ENCODE data around the gene CSH1.

Gene CSH1

GRCh38 chr17:63855185-63855584 is 41.2 kb downstream of the CSH1 start:
- no peak for DNase-seq

DNA sequence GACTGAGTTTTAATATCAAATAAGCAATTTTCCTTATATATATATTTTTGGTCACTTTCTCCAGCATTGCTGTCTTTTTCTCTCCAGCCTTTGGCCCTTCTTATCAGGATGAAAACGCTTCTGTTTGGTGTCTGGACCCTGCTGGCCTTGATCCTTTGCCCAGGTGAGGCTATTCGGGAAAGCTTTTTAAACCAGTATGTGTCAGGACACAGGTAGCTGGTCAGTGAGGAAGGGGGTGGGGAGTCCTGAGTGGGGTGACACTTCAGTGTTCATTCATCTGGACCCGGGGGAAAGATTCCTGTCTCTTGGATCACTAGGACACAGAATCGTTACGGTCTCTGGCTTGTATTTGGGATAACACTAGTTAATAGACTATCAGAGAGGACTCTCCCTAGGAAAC is 41.7 kb downstream of the CSH1 start:
- DNase-seq = no peak

GRCh38 chr17:63853260-63853659 is 43.1 kb downstream of the CSH1 start:
- no peak for DNase-seq

DNA sequence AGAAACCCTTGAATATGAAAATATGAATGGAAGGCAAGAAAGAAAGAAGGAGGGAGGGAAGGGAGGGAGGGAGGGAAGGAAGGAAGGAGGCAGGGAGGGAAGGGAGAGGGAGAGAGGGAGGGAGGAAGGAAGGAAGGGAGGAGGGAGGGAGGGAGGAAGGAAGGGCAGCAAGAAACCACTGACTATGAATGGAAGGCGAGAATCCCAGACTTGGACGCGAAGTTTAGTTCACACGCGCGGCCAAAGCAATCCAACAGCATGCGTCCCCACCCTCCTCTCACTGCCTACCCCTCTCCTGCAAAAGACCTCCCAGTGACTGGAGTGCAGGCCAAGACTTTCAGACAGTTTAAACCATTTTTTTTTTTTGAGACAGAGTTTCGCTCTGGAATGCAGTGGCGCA is 46.0 kb downstream of the CSH1 start:
- DNase-seq = no peak

DNA sequence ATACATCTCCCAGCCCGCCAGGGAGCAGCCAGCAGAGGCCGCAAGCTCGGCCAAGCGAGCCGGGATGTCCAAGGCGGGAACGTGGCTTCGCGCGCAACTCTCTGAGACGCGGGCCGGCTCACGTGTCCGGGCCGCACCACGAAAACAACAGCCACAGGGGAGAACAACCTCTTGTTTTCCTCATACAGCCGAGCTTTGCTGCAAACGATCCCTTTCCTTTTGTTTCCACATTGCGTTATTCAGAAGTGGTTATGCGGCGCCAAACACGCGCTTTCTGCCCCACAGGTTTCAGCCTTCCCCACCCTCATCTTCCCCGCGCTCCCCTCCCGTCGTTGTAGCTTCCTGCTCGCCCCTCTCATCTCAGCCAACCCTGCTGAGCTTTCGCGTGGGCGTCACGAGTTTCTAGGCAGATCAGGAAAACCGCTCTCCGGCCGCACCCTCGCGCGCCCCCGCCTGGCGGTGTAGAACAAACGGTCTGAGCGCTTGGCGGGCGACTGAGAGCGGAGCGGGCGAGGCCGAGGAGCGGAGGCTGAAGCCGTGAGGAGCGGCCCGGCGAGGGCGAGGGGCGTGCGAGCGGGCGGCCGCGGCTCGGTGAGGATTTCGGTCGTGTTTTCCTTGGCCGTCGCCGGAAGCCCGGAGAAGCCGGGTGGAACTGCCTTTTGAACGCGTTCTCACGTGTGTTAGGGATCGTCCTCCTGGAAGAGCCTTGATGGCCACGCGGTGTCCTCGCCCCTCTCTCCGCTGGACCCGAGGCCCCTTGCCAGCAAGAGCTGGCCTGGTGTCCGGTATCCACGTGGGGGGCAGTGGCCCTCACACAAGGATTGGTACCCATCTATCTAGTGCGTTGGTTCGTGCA is 47.3 kb downstream of the CSH1 start:
- peak; percentile 94 for DNase-seq

DNA sequence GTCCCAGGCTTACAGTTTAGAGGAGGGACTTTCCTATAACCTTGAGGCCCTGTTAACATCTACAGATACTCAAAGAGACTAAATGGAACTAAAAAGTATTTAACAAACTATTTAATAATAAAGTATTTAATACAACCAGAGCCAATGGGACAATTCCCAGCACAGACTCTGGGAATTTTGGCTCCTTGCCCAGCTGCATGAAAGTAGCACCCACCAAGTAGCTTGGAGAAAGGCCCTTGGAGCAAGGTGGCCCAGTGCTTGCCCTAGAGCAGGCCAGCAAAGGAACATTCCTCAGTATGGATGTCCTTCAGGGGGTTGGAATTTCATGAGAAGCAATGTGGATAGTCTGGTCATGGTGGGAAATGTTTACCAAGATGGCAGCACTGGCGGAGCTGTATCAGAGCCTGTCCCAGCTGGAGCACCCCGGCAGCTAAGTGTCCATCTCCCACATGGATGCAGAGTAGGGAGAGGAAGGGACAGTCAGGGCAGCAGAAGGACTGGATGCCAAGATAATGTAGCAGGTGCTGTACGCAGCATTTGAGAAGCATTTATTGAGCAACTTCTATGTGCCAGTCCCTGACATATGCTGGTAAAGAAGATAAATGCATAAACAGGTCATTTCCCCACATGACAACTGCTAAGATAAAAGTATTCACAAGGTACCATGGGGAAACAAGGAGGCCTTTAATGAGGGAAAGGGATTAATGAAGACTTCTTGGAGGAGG is 48.7 kb downstream of the CSH1 start:
- DNase-seq = no peak

- no peak for DNase-seq
Observed at GRCh38 chr17:63845509-63845908, 50.9 kb downstream of the CSH1 start.

Measured in CD4-positive, alpha-beta T cell treated with Interleukin-12 subunit alpha and Interleukin-12 subunit beta, for 1 hour (primary cell).